Measurements from ENCODE around the gene KHDRBS2. TPM values are rescaled to one million over a fixed set of nuclear protein-coding genes. Genes with fewer than 3 reads are reported as not detected.
A peak's percentile ranks its signal among the peaks of the same experiment; 100 is the strongest.

Gene KHDRBS2
- total and polyA plus RNA-seq, 2 donors (not counting 1 experiment from before 2014, with no cell fraction given), result 8.9 to 9.4 TPM

DNA sequence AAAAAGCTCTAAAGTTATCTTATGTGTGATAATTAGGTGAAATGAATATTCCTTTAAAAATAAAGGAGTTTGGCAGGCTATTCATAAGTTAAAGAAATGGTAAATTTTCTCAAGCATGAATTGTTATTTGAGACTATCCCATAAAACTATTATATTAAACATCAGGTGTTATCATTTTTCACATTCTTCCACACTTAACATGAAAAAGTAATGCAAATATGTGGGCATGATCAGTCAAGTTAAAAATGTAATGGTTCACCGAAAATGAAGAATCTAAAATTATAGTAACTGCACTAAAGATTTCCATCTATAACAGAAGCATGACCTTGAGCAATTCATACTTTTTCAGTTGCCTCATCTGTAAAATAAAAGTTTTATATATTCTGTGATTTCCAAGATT lies 110.8 kb downstream of the KHDRBS2 start:
- DNase-seq (no peak), ATAC-seq (ENCODE audit: low read depth) (no peak)
- CTCF ChIA-PET, result no interaction called here
- Mint-ChIP-seq H3K27ac (no peak overlapping the region), H3K27me3 (no peaks in the 10 kb centered on the region), H3K4me3 (no peak overlapping the region), H3K4me1 (peaks cover 17% of the 10 kb centered on the region), H3K9me3 (ENCODE audit: insufficient read depth) (no peaks in the 10 kb centered on the region)
- H3K9me3 ChIP-seq (ENCODE audit: control extremely low read depth in 1 of 3, control insufficient read depth in 2 of 3, insufficient read depth in 1 of 3, low read length in 2 of 3), result no peaks in the 10 kb centered on the region
- peak overlapping the region; percentile 3 for H3K4me2 ChIP-seq (replicated peaks; ENCODE audit: low read depth, low read length, poor library complexity, severe bottlenecking)
- TF ChIP-seq EZH2 (IDR thresholded peaks at IDR 0.05; ENCODE audit: borderline replicate concordance, insufficient read depth, low read depth, low read length, poor library complexity, severe bottlenecking), result no peak
- TF ChIP-seq, protein P1, sequence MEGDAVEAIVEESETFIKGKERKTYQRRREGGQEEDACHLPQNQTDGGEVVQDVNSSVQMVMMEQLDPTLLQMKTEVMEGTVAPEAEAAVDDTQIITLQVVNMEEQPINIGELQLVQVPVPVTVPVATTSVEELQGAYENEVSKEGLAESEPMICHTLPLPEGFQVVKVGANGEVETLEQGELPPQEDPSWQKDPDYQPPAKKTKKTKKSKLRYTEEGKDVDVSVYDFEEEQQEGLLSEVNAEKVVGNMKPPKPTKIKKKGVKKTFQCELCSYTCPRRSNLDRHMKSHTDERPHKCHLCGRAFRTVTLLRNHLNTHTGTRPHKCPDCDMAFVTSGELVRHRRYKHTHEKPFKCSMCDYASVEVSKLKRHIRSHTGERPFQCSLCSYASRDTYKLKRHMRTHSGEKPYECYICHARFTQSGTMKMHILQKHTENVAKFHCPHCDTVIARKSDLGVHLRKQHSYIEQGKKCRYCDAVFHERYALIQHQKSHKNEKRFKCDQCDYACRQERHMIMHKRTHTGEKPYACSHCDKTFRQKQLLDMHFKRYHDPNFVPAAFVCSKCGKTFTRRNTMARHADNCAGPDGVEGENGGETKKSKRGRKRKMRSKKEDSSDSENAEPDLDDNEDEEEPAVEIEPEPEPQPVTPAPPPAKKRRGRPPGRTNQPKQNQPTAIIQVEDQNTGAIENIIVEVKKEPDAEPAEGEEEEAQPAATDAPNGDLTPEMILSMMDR (IDR thresholded peaks at IDR 0.05), result no peak
- H3K79me2 ChIP-seq (ENCODE audit: control insufficient read depth, insufficient read depth, low read length), result peaks cover 29% of the 10 kb centered on the region
- H3K4me3 ChIP-seq (ENCODE audit: control extremely low read depth in 1 of 5, extremely low read depth in 1 of 5, insufficient read depth in 1 of 5, low read depth in 2 of 5, low read length in 4 of 5), result no peak overlapping the region
- peaks cover 0 to 10% of the 10 kb centered on the region in 2 donors for H3K4me1 ChIP-seq (ENCODE audit: control insufficient read depth in 2 of 2, insufficient read depth in 2 of 2, low read length in 2 of 2)
- POLR2A ChIA-PET, result no interaction called here
- H3K36me3 ChIP-seq (replicated peaks in 1 of 2; ENCODE audit: control extremely low read depth in 1 of 2, control insufficient read depth in 1 of 2, extremely low read depth in 1 of 2, insufficient read depth in 2 of 2, low read length in 1 of 2), result no peaks in the 10 kb centered on the region
- intact Hi-C loops (cut with micrococcal nuclease), result no loop called here
- H3K27me3 ChIP-seq (replicated peaks in 1 of 4; ENCODE audit: control extremely low read depth in 1 of 4, control insufficient read depth in 3 of 4, insufficient read depth in 4 of 4, low read length in 3 of 4), result no peaks in the 10 kb centered on the region
- H3K27ac ChIP-seq (ENCODE audit: low read length in 2 of 2), result no peak overlapping the region
- no CpG with 5 or more reads among the region's 1 CpG for WGBS (ENCODE audit: insufficient coverage)
- H3K9ac ChIP-seq (ENCODE audit: low read length), result no peak overlapping the region
- H2AFZ ChIP-seq (ENCODE audit: insufficient read depth, low read depth, low read length, poor library complexity, severe bottlenecking), result no peak overlapping the region
- no peaks in the 10 kb centered on the region for H4K20me1 ChIP-seq (ENCODE audit: control insufficient read depth, insufficient read depth, low read length, poor library complexity, severe bottlenecking)

DNA sequence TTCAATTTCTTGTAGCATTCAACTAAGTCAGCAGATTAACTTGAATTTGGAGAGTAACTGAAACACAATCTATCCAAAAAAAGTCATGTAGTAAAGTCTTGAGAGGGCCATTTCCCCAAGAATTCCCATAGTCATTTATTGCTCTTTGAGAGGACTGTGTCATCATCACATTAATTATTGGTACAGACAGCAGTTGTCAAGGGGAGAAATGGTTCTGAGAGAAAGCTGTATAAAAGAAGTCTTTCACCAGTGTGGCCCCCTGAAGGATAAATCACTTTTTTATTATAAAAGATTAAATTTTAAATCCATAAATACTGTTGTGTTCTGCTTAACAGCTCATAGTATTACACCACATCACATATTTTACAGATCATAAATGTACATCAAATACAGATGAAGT lies 111.5 kb downstream of the KHDRBS2 start:
- Mint-ChIP-seq H3K4me1 (peaks cover 20% of the 10 kb centered on the region), H3K27ac (no peak overlapping the region), H3K27me3 (no peaks in the 10 kb centered on the region), H3K4me3 (no peak overlapping the region), H3K9me3 (ENCODE audit: insufficient read depth) (no peaks in the 10 kb centered on the region)
- CTCF ChIA-PET, result no interaction called here
- POLR2A ChIA-PET, result no interaction called here
- Histone ChIP-seq H3K4me2 (replicated peaks; ENCODE audit: low read depth, low read length, poor library complexity, severe bottlenecking) (no peak overlapping the region), H3K27ac (ENCODE audit: low read length in 2 of 2) (no peak overlapping the region), H2AFZ (ENCODE audit: insufficient read depth, low read depth, low read length, poor library complexity, severe bottlenecking) (no peak overlapping the region), H3K4me1 (ENCODE audit: control insufficient read depth in 2 of 2, insufficient read depth in 2 of 2, low read length in 2 of 2) (peaks cover 0 to 10% of the 10 kb centered on the region in 2 donors), H3K9ac (ENCODE audit: low read length) (no peak overlapping the region), H3K36me3 (replicated peaks in 1 of 2; ENCODE audit: control extremely low read depth in 1 of 2, control insufficient read depth in 1 of 2, extremely low read depth in 1 of 2, insufficient read depth in 2 of 2, low read length in 1 of 2) (no peaks in the 10 kb centered on the region), H3K4me3 (ENCODE audit: control extremely low read depth in 1 of 5, extremely low read depth in 1 of 5, insufficient read depth in 1 of 5, low read depth in 2 of 5, low read length in 4 of 5) (no peak overlapping the region), H3K27me3 (replicated peaks in 1 of 4; ENCODE audit: control extremely low read depth in 1 of 4, control insufficient read depth in 3 of 4, insufficient read depth in 4 of 4, low read length in 3 of 4) (no peaks in the 10 kb centered on the region), H3K9me3 (ENCODE audit: control extremely low read depth in 1 of 3, control insufficient read depth in 2 of 3, insufficient read depth in 1 of 3, low read length in 2 of 3) (no peaks in the 10 kb centered on the region), H3K79me2 (ENCODE audit: control insufficient read depth, insufficient read depth, low read length) (peaks cover 31% of the 10 kb centered on the region), H4K20me1 (ENCODE audit: control insufficient read depth, insufficient read depth, low read length, poor library complexity, severe bottlenecking) (no peaks in the 10 kb centered on the region)
- intact Hi-C loops (cut with micrococcal nuclease), result no loop called here
- no peak for DNase-seq
- ATAC-seq (ENCODE audit: low read depth), result no peak
- no peak for TF ChIP-seq EZH2 (IDR thresholded peaks at IDR 0.05; ENCODE audit: borderline replicate concordance, insufficient read depth, low read depth, low read length, poor library complexity, severe bottlenecking)
- TF ChIP-seq, protein P1 (IDR thresholded peaks at IDR 0.05), result no peak
